ENCODE results near the gene FILIP1.

FILIP1 gene

DNA sequence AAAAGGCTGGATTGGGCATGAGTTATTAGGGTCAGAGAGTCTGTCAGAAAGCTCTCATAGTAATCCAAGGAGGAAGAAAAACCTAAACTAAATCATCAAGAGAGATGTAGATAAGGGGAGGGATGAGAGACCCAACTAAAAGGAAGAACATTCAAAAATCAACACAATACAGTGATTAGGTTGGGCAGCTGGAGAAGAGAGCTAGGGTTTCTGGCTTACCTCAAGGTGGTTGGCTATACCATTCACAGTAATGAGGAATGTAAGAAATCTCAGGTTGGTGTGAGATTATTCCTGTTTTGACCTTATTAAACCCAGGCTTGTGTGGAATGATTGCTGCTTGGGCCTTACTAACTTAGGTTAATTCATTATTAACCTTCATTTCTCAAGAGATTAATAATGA lies 243.8 kb downstream of the FILIP1 start:
- no peak for DNase-seq

DNA sequence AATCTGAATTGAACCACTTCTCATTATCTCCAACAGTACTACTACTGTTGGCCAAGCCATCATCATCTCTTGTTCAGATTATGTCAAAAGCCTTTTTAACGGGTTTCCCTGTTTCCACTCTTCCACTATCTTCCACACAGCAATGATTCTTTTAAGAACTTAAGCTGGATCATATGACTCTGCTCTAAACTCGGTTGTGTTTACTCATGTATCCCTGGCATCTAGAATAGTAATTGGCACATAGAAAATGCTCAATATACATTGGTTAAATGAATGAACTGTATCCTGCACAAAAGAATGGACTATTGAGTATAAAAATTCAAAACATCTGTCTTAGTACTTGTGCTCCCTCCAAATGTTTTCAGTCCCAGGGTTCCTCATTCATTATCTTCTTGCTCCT lies 247.2 kb downstream of the FILIP1 start:
- no peak for DNase-seq

DNA sequence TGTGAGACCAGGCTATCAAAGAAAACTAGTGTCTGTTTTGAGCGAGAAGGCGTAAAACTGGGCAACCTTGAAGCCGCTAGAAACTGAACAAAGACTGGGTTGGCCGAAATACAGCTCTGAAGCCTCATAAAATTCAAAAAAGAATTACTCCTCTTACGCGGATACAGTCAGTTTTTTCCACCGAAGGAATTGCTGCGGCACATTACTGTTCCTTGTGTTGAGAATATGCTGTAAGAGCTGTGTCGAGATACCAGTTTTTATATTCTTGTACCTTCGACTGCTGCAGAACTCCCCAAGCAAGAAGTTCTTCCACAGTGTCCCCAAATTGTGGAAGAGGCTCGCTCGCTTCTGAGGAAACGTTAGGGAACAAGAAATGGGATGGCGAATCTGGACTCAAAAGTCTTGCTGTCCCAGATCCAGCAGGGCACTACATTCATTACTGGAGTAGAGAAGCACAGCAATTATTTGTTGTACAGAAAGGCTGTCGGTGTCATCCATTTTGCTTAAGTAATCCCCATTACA lies 249.5 kb downstream of the FILIP1 start:
- no peak for DNase-seq

DNA sequence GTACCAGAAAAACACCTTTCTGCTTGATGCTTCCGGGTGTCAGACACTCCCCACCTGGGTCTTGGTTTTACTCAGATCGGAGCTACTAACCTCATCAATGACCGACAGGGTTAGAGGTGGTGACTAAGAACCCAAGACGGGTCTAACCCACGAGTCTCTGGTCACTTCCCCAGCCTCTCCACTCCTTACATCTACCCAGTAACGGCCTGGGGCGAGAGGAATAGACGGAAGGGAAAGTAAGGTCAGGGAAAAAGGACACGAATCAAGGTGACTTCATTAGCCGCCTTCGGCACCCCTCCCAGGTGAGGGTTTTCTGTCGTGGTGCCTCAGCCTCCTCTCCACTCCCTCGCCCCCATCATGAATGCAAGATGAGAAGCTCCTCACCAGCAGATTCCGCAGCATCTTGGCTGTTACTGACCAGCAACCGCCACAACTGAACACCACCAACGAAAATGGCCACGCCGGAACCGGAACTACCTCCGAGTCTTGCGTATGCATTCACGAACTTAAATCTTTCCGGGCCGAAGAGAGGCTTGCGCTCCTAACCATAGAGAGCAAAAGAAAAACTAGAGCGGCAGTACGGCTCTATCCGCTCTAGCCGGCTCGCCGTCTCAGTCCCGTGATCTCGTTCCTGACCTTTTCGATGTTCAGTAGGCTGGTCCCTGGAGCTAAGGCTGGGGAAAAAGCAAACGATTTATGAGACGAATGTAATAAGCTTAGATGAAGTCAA lies 250.1 kb downstream of the FILIP1 start, which contains the start of gene COX7A2:
COX7A2 (minus strand) TSS at position 469 of the 730 bp plus-strand sequence; CDS start at position 402, 67 bp downstream.
- peak; percentile 74 for DNase-seq

Measured in activated CD8-positive, alpha-beta memory T cell treated with anti-CD3 and anti-CD28 coated beads, Interleukin-2, amount 50 U/mL, for 4 hours (primary cell).